HEK293T (cell line): ENCODE measurements around the gene DHH.

Experiments
- BHLHE40 ChIP-seq: fragments of 450-650 bp; IDR thresholded peaks from 2 replicates; pipeline ENCODE4 v1.6.1; 2016; ENCODE audit warnings: mild to moderate bottlenecking, moderate library complexity, borderline replicate concordance
- CTBP1 ChIP-seq: fragments of 450-650 bp; IDR thresholded peaks from 2 replicates; pipeline ENCODE4 v1.6.1; 2016; ENCODE audit warnings: borderline replicate concordance
- ELF4 ChIP-seq: fragments of 450-650 bp; IDR thresholded peaks from 2 replicates; pipeline ENCODE4 v1.6.1; 2017; ENCODE audit warnings: antibody characterized with exemption
- FOXA1 ChIP-seq: fragments of 450-650 bp; IDR thresholded peaks from 2 replicates; pipeline ENCODE4 v1.6.1; 2016; ENCODE audit warnings: mild to moderate bottlenecking
- FOXK2 ChIP-seq: fragments of 450-650 bp; IDR thresholded peaks from 2 replicates; pipeline ENCODE4 v1.6.1; 2016; ENCODE audit warnings: mild to moderate bottlenecking
- FOXM1 ChIP-seq: fragments of 450-650 bp; IDR thresholded peaks from 2 replicates; pipeline ENCODE4 v1.6.1; 2017; ENCODE audit warnings: mild to moderate bottlenecking, borderline replicate concordance
- LEF1 ChIP-seq: fragments of 450-650 bp; IDR thresholded peaks from 2 replicates; pipeline ENCODE4 v1.6.1; 2017; ENCODE audit warnings: mild to moderate bottlenecking, borderline replicate concordance
- PKNOX1 ChIP-seq: fragments of 450-650 bp; IDR thresholded peaks from 2 replicates; pipeline ENCODE4 v1.6.1; 2016
- SP1 ChIP-seq: fragments of 450-650 bp; IDR thresholded peaks from 2 replicates; pipeline ENCODE4 v1.6.1; 2017
- SUZ12 ChIP-seq: fragments of 450-650 bp; IDR thresholded peaks from 2 replicates; pipeline ENCODE4 v1.6.1; 2016; ENCODE audit warnings: mild to moderate bottlenecking
- TARDBP ChIP-seq: fragments of 450-650 bp; IDR thresholded peaks from 2 replicates; pipeline ENCODE4 v1.6.1; 2016
- ZNF384 ChIP-seq: fragments of 450-650 bp; IDR thresholded peaks from 2 replicates; pipeline ENCODE4 v1.6.1; 2016

GRCh38 chr12:49061157-49061650 is 33.4 kb downstream of the DHH start:
- no peak for TF ChIP-seq CTBP1
- TF ChIP-seq PKNOX1, result no peak
- TF ChIP-seq BHLHE40, result no peak
- TF ChIP-seq SP1, result no peak
- TF ChIP-seq FOXA1, result no peak
- TF ChIP-seq FOXK2, result no peak
- no peak for TF ChIP-seq ELF4
- no peak for TF ChIP-seq SUZ12
- TF ChIP-seq LEF1, result no peak
- TF ChIP-seq ZNF384, result no peak
- no peak for TF ChIP-seq TARDBP
- TF ChIP-seq FOXM1, result no peak
